HEK293 (cell line): Measurements from ENCODE around the gene CRNKL1.

Source experiments
- CTCF ChIA-PET: fragments of 350-600 bp; formaldehyde crosslinking; extraction: SDS; loops from one replicate; lab custom pipeline; 2021; ENCODE audit warnings: antibody characterized with exemption; lab: Yijun Ruan, JAX
- POLR2A ChIA-PET: fragments of 300-600 bp; formaldehyde crosslinking; extraction: SDS; loops from one replicate; lab custom pipeline; 2020; ENCODE audit warnings: antibody characterized with exemption, inconsistent platforms; lab: Yijun Ruan, JAX
- H3K27ac ChIP-seq: fragments of 200-500 bp; sonication (Bioruptor generic); 2 replicates; pipeline ENCODE4 v1.5.1; 2014; ENCODE audit warnings: low read depth, low read length, control low read depth, inconsistent platforms; ENCODE audit errors: extremely low read depth
- H3K36me3 ChIP-seq, 2 experiments: fragments of 200-500 bp in 1 of 2; sonication (Bioruptor generic) in 1 of 2; 1 replicate in 1 of 2; 2 replicates in 1 of 2; pipeline ENCODE4 v1.5.1; 2014 to 2017; ENCODE audit warnings: inconsistent platforms in 2 of 2, low read length in 2 of 2; ENCODE audit not compliant: control insufficient read depth in 2 of 2, insufficient read depth in 1 of 2
- H3K4me1 ChIP-seq: fragments of 200-500 bp; sonication (Bioruptor generic); 2 replicates; pipeline ENCODE4 v1.5.1; 2014; ENCODE audit warnings: mild to moderate bottlenecking, low read length, inconsistent platforms; ENCODE audit not compliant: control insufficient read depth, insufficient read depth
- H3K4me3 ChIP-seq: 2 replicates; pipeline ENCODE4 v1.5.1; 2011; ENCODE audit warnings: low read depth, mild to moderate bottlenecking, control low read depth, low read length, moderate library complexity
- H3K9me3 ChIP-seq: fragments of 200-500 bp; sonication (Bioruptor generic); 2 replicates; pipeline ENCODE4 v1.5.1; 2014; ENCODE audit warnings: low read depth, low read length, inconsistent platforms; ENCODE audit not compliant: control insufficient read depth, insufficient read depth
- BCL6B ChIP-seq: fragments of 450-650 bp; formaldehyde crosslinking; IDR thresholded peaks from 2 replicates; pipeline ENCODE4 v1.5.1; 2017; ENCODE audit warnings: missing biosample characterization, missing genetic modification characterization
- HIC1 ChIP-seq: fragments of 450-650 bp; formaldehyde crosslinking; IDR thresholded peaks from 2 replicates; pipeline ENCODE4 v1.5.1; 2016; ENCODE audit warnings: missing biosample characterization, missing genetic modification characterization
- KLF9 ChIP-seq: fragments of 450-650 bp; formaldehyde crosslinking; IDR thresholded peaks from 2 replicates; pipeline ENCODE4 v1.5.1; 2016; ENCODE audit warnings: missing biosample characterization, missing genetic modification characterization, low read depth
- OSR2 ChIP-seq: fragments of 450-650 bp; formaldehyde crosslinking; IDR thresholded peaks from 2 replicates; pipeline ENCODE4 v1.5.1; 2016; ENCODE audit warnings: missing biosample characterization, missing genetic modification characterization
- SALL2 ChIP-seq: fragments of 450-650 bp; formaldehyde crosslinking; IDR thresholded peaks from 2 replicates; pipeline ENCODE4 v1.5.0; 2017; ENCODE audit warnings: missing biosample characterization, mild to moderate bottlenecking, missing genetic modification characterization, borderline replicate concordance
- SP3 ChIP-seq: fragments of 450-650 bp; formaldehyde crosslinking; IDR thresholded peaks from 2 replicates; pipeline ENCODE4 v1.5.1; 2016; ENCODE audit warnings: missing biosample characterization, missing genetic modification characterization
- ZBTB1 ChIP-seq: fragments of 450-650 bp; formaldehyde crosslinking; IDR thresholded peaks from 2 replicates; pipeline ENCODE4 v1.5.1; 2016; ENCODE audit warnings: missing biosample characterization, missing genetic modification characterization
- ZNF114 ChIP-seq: fragments of 450-650 bp; formaldehyde crosslinking; IDR thresholded peaks from 2 replicates; pipeline ENCODE4 v1.5.0; 2017; ENCODE audit warnings: missing biosample characterization, missing genetic modification characterization
- ZNF140 ChIP-seq: fragments of 450-650 bp; formaldehyde crosslinking; IDR thresholded peaks from 2 replicates; pipeline ENCODE4 v1.5.1; 2016; ENCODE audit warnings: missing biosample characterization, missing genetic modification characterization
- ZNF155 ChIP-seq: fragments of 450-650 bp; formaldehyde crosslinking; IDR thresholded peaks from 2 replicates; pipeline ENCODE4 v1.5.1; 2016; ENCODE audit warnings: missing biosample characterization, missing genetic modification characterization
- ZNF16 ChIP-seq: fragments of 450-650 bp; formaldehyde crosslinking; IDR thresholded peaks from 2 replicates; pipeline ENCODE4 v1.5.1; 2016; ENCODE audit warnings: low read depth, missing biosample characterization, missing genetic modification characterization
- ZNF223 ChIP-seq: fragments of 450-650 bp; formaldehyde crosslinking; IDR thresholded peaks from 2 replicates; pipeline ENCODE4 v1.5.1; 2016; ENCODE audit warnings: missing biosample characterization, missing genetic modification characterization
- ZNF248 ChIP-seq: fragments of 450-650 bp; formaldehyde crosslinking; IDR thresholded peaks from 2 replicates; pipeline ENCODE4 v1.5.1; 2017; ENCODE audit warnings: missing biosample characterization, missing genetic modification characterization
- ZNF324 ChIP-seq: fragments of 450-650 bp; formaldehyde crosslinking; IDR thresholded peaks from 2 replicates; pipeline ENCODE4 v1.5.1; 2016; ENCODE audit warnings: missing biosample characterization, missing genetic modification characterization
- ZNF335 ChIP-seq: fragments of 450-650 bp; formaldehyde crosslinking; conservative IDR thresholded peaks from 2 replicates; pipeline ENCODE4 v1.5.1; 2016; ENCODE audit warnings: missing biosample characterization, missing genetic modification characterization
- ZNF37A ChIP-seq: fragments of 450-650 bp; IDR thresholded peaks from 2 replicates; pipeline ENCODE4 v1.5.1; 2018; ENCODE audit warnings: missing biosample characterization, missing genetic modification characterization
- ZNF391 ChIP-seq: fragments of 450-650 bp; formaldehyde crosslinking; IDR thresholded peaks from 2 replicates; pipeline ENCODE4 v1.5.1; 2016; ENCODE audit warnings: low read depth, missing biosample characterization, missing genetic modification characterization, borderline replicate concordance
- ZNF423 ChIP-seq: fragments of 450-650 bp; formaldehyde crosslinking; IDR thresholded peaks from 2 replicates; pipeline ENCODE4 v1.5.1; 2016; ENCODE audit warnings: missing biosample characterization, missing genetic modification characterization
- ZNF426 ChIP-seq: fragments of 450-650 bp; formaldehyde crosslinking; IDR thresholded peaks from 2 replicates; pipeline ENCODE4 v1.5.1; 2017; ENCODE audit warnings: missing biosample characterization, missing genetic modification characterization, mild to moderate bottlenecking, inconsistent platforms, moderate library complexity
- ZNF510 ChIP-seq: fragments of 450-650 bp; formaldehyde crosslinking; IDR thresholded peaks from 2 replicates; pipeline ENCODE4 v1.5.1; 2018; ENCODE audit warnings: mild to moderate bottlenecking, missing genetic modification characterization, missing biosample characterization; ENCODE audit not compliant: insufficient replicate concordance
- ZNF560 ChIP-seq: fragments of 450-650 bp; formaldehyde crosslinking; IDR thresholded peaks from 2 replicates; pipeline ENCODE4 v1.5.1; 2017; ENCODE audit warnings: missing biosample characterization, missing genetic modification characterization, borderline replicate concordance
- ZNF580 ChIP-seq: fragments of 450-650 bp; formaldehyde crosslinking; IDR thresholded peaks from 2 replicates; pipeline ENCODE4 v1.5.1; 2016; ENCODE audit warnings: missing biosample characterization, missing genetic modification characterization
- ZNF610 ChIP-seq: fragments of 450-650 bp; formaldehyde crosslinking; IDR thresholded peaks from 2 replicates; pipeline ENCODE4 v1.5.1; 2016; ENCODE audit warnings: missing biosample characterization, missing genetic modification characterization, borderline replicate concordance
- ZNF704 ChIP-seq: fragments of 450-650 bp; formaldehyde crosslinking; IDR thresholded peaks from 2 replicates; pipeline ENCODE4 v1.5.1; 2016; ENCODE audit warnings: missing biosample characterization, missing genetic modification characterization
- ZNF792 ChIP-seq: fragments of 450-650 bp; formaldehyde crosslinking; IDR thresholded peaks from 2 replicates; pipeline ENCODE4 v1.5.1; 2016; ENCODE audit warnings: missing biosample characterization, missing genetic modification characterization
- ZNF830 ChIP-seq: fragments of 450-650 bp; IDR thresholded peaks from 2 replicates; pipeline ENCODE4 v1.5.0; 2018; ENCODE audit warnings: missing biosample characterization, missing genetic modification characterization, low read depth, mild to moderate bottlenecking, moderate library complexity
- ZSCAN23 ChIP-seq: fragments of 450-650 bp; formaldehyde crosslinking; IDR thresholded peaks from 2 replicates; pipeline ENCODE4 v1.5.1; 2016; ENCODE audit warnings: missing biosample characterization, missing genetic modification characterization
- TF ChIP-seq, protein P1 (sequence below): fragments of 450-650 bp; formaldehyde crosslinking; IDR thresholded peaks from 2 replicates; pipeline ENCODE4 v1.5.1; 2016; ENCODE audit warnings: missing biosample characterization, missing genetic modification characterization

The CRNKL1 gene

DNA sequence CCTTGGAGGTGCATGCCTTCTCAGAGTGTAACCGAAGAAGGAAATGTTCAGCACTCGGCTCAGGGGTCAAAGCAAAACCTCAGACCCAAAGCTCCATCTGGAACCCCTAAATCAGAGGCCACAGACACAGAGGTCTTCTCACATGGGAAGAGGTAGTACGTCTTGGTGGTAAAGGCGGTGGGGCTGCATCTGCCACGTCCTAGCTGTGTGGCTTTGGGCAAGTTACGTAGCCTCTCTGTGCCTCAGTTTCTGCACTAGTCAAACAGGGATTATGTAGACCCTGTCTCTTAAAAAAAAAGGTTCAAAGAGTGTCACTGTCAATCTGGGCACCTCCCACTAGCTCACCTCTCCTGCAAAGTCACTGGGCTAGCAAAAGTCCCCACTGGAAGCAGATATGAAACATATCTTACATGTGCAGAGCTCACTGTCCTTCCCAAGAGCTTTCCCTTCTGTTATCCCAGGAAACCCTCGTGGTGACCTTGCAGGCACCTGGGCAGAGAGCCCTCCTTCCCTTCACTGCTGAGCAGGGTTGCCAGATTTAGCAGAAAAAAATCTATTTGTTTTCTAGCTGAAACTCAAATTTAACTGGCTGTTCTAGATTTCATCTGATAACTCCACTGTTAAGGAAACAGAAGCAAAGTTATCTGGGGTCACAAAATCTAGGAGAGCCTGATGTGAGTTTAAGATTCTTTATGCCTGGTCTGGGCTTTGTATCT, 53.1 kb downstream of the CRNKL1 start:
- peaks cover 0 to 3% of the 10 kb centered on the region in 2 experiments; a peak in 1 of 3 replicates for H3K36me3 ChIP-seq
- peaks cover 18% of the 10 kb centered on the region for H3K4me1 ChIP-seq
- no peaks in the 10 kb centered on the region for H3K9me3 ChIP-seq
- no peak overlapping the region for H3K4me3 ChIP-seq
- TF ChIP-seq ZSCAN23 (tag by site-specific recombination): no peak
- no peak for TF ChIP-seq ZNF140 (tag by site-specific recombination)
- TF ChIP-seq ZNF248 (tag by site-specific recombination): no peak
- no peak for TF ChIP-seq ZNF155 (tag by site-specific recombination)
- no peak for TF ChIP-seq SALL2 (tag by site-specific recombination)
- no peak for TF ChIP-seq ZNF704 (tag by site-specific recombination)
- no peak for TF ChIP-seq ZNF423 (tag by site-specific recombination)
- no peak for TF ChIP-seq BCL6B
- no peak for TF ChIP-seq ZNF223 (tag by site-specific recombination)
- no peak for TF ChIP-seq ZNF335 (tag by site-specific recombination)
- no peak for TF ChIP-seq ZNF426
- no peak for TF ChIP-seq ZNF792
- no peak for TF ChIP-seq ZNF830 (tag by site-specific recombination)
- no peak for TF ChIP-seq HIC1
- no peak overlapping the region for H3K27ac ChIP-seq
- ChIA-PET CTCF (interaction anchor here (0.5 to 1.1 kb wide), 6 partner anchors 14 to 1367 kb away, joined by 3 to 5 read pairs (median 3); no protein-coding TSS in a partner anchor), POLR2A (interaction anchor here (0.6 to 1.7 kb wide), 2 partner anchors 18 to 54 kb away, joined by 3 to 5 read pairs; partner anchors contain the start of gene NAA20)

- Histone ChIP-seq H3K36me3 (peaks cover 0 to 3% of the 10 kb centered on the region in 2 experiments; a peak in 1 of 3 replicates), H3K4me1 (peaks cover 13% of the 10 kb centered on the region), H3K27ac (no peak overlapping the region), H3K9me3 (no peaks in the 10 kb centered on the region), H3K4me3 (no peak overlapping the region)
- POLR2A ChIA-PET: no interaction called here
- CTCF ChIA-PET: interaction anchor here (0.5 to 1.1 kb wide), 3 partner anchors 94 to 1535 kb away, joined by 3 read pairs; no protein-coding TSS in a partner anchor
- no peak for TF ChIP-seq ZNF580
- TF ChIP-seq ZNF37A (tag by site-specific recombination): no peak
- no peak for TF ChIP-seq ZNF16 (tag by site-specific recombination)
- TF ChIP-seq ZNF560 (tag by site-specific recombination): no peak
- TF ChIP-seq ZNF114 (tag by site-specific recombination): no peak
- TF ChIP-seq OSR2 (tag by site-specific recombination): no peak
- no peak for TF ChIP-seq ZNF324
- no peak for TF ChIP-seq ZNF140 (tag by site-specific recombination)
- no peak for TF ChIP-seq KLF9 (tag by site-specific recombination)
- no peak for TF ChIP-seq SP3 (tag by site-specific recombination)
- no peak for TF ChIP-seq ZNF610 (tag by site-specific recombination)
- TF ChIP-seq ZBTB1: no peak
- no peak for TF ChIP-seq ZNF510 (tag by site-specific recombination)
- TF ChIP-seq ZNF391 (tag by site-specific recombination): no peak
- TF ChIP-seq, protein P1, sequence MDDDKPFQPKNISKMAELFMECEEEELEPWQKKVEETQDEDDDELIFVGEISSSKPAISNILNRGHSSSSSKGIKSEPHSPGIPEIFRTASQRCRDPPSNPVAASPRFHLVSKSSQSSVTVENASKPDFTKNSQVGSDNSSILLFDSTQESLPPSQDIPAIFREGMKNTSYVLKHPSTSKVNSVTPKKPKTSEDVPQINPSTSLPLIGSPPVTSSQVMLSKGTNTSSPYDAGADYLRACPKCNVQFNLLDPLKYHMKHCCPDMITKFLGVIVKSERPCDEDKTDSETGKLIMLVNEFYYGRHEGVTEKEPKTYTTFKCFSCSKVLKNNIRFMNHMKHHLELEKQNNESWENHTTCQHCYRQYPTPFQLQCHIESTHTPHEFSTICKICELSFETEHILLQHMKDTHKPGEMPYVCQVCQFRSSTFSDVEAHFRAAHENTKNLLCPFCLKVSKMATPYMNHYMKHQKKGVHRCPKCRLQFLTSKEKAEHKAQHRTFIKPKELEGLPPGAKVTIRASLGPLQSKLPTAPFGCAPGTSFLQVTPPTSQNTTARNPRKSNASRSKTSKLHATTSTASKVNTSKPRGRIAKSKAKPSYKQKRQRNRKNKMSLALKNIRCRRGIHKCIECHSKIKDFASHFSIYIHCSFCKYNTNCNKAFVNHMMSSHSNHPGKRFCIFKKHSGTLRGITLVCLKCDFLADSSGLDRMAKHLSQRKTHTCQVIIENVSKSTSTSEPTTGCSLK (tag by site-specific recombination): no peak
Measured at GRCh38 chr20:19996917-19997316, 55.3 kb downstream of the CRNKL1 start.
